ENCODE data around the gene CAVIN4.

- no peak for TF ChIP-seq CTCF (IDR thresholded peaks at IDR 0.05 in 2 of 3, conservative IDR thresholded peaks at IDR 0.05 in 1 of 3; ENCODE audit: borderline replicate concordance in 1 of 3, insufficient read depth in 1 of 3, low read depth in 2 of 3, low read length in 2 of 3)
- TF ChIP-seq POLR2A (IDR thresholded peaks at IDR 0.05; ENCODE audit: borderline replicate concordance, extremely low read depth, insufficient read depth, insufficient read length), result no peak
- TF ChIP-seq ELF1 (IDR thresholded peaks at IDR 0.05; ENCODE audit: borderline replicate concordance, low read depth), result no peak
- no peak for TF ChIP-seq ZBTB33 (IDR thresholded peaks at IDR 0.05; ENCODE audit: extremely low read depth, insufficient replicate concordance, low read length)
- no peak for TF ChIP-seq POLR2AphosphoS5 (IDR thresholded peaks at IDR 0.05; ENCODE audit: low read depth, low read length)
- no peak for TF ChIP-seq SRF (IDR thresholded peaks at IDR 0.05; ENCODE audit: low read depth)
- TF ChIP-seq JUND (IDR thresholded peaks at IDR 0.05), result no peak
Measured at GRCh38 chr9:100578610-100579009, 731 bp downstream of the CAVIN4 start.

Measured in HCT116 (cell line).